ENCODE results near the gene STK10. TPM values are rescaled to one million over a fixed set of nuclear protein-coding genes. Genes with fewer than 3 reads are reported as not detected.

STK10 gene
- total and polyA plus RNA-seq, 9 of the 15 experiments (the other 6 are each of a cell fraction or from before 2014, with no cell fraction given): 0.30 to 6.7 (median 2.4) TPM

DNA sequence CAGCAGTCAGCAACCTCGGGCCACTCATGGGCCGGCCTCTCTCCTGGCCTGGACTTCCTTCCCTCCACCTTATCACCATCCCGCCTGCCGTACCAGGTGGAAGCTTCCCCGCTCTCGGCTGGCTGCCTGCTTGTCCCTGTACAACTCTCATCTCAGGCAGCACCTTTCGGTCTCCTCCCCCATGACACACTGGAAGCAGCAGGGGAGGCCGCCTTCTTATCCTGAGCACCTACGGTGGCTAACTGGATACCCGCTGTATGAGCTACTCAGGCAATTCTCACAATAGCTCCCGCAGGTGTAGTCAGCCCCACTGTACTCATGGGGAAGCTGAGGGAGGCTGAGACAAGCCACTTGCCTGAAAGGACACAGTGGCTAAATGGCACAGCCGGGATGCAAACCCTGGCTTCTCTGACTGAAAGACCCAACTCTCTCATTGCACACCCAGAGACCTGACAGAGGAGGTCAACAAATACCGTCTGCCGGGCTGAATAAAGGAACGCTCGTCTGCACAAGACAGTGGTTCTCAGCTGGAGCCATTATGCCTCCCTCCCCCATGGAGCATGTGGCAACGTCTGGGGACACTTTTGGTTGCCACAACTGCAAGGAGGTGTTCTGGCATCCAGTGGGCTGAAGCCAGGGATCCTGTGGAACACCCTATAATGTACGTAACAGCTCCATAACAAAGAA, 9.6 kb downstream of the STK10 start:
- Histone ChIP-seq H3K9me3 (replicated peaks; ENCODE audit: control insufficient read depth, insufficient read depth, low read depth, low read length) (0 out of 2 replicates have a peak, but pooled peaks cover 2% of the 10 kb centered on the region), H3K4me1 (replicated peaks in 1 of 2; ENCODE audit: control insufficient read depth in 2 of 2, insufficient read depth in 2 of 2, low read length in 2 of 2) (peaks cover 6 to 25% of the 10 kb centered on the region in 2 experiments; a peak in 4 of 5 replicates), H2AFZ (ENCODE audit: low read depth, low read length) (peak overlapping the region; percentile 49), H3K79me2 (ENCODE audit: control insufficient read depth, insufficient read depth, low read length) (no peaks in the 10 kb centered on the region), H3K9ac (ENCODE audit: insufficient read depth in 1 of 2, low read depth in 2 of 2, low read length in 2 of 2) (peak overlapping the region in 1 of 2 experiments; percentile 1; a peak in 1 of 4 replicates), H3K27me3 (ENCODE audit: control insufficient read depth in 2 of 2, insufficient read depth in 2 of 2, low read length in 2 of 2) (no peaks in the 10 kb centered on the region), H3K9me1 (ENCODE audit: control insufficient read depth, insufficient read depth, low read length) (no peaks in the 10 kb centered on the region), H3K36me3 (ENCODE audit: control insufficient read depth, insufficient read depth, low read length) (no peaks in the 10 kb centered on the region), H3K4me3 (no peak overlapping the region), H3K4me2 (ENCODE audit: insufficient read depth, low read length) (peak overlapping the region; percentile 44; the same call in 1 of the 2 replicates), H3K27ac (ENCODE audit: extremely low read depth, low read depth, low read length) (no peak overlapping the region; the same call in 2 of the 3 replicates), H4K20me1 (replicated peaks; ENCODE audit: control insufficient read depth, insufficient read depth, low read length) (no peaks in the 10 kb centered on the region)
- ChIA-PET CTCF (ENCODE audit: low intra/inter-chr PET ratio) (no interaction called here), POLR2A (interaction anchor here (0.5 to 1.1 kb wide), 4 partner anchors 8 to 561 kb away, joined by 3 to 4 read pairs (median 3); no protein-coding TSS in a partner anchor)
- intact Hi-C loops (cut with micrococcal nuclease): no loop called here
- peak; percentile 64 to 86 (median 73) for DNase-seq (ENCODE audit: extremely low read depth in 1 of 4, low spot score in 3 of 4)
- ATAC-seq: peak; percentile 93
- BruUV-seq (replicated peaks): no TSS peak
- peak; percentile 85 for FAIRE-seq
- 14% methylated on average over 18 of the region's 18 CpGs for WGBS (ENCODE audit: insufficient coverage, low coverage, missing lambda C conversion rate)
- in situ Hi-C loops (cut with MboI): no loop called here
- TF ChIP-seq, protein P1, sequence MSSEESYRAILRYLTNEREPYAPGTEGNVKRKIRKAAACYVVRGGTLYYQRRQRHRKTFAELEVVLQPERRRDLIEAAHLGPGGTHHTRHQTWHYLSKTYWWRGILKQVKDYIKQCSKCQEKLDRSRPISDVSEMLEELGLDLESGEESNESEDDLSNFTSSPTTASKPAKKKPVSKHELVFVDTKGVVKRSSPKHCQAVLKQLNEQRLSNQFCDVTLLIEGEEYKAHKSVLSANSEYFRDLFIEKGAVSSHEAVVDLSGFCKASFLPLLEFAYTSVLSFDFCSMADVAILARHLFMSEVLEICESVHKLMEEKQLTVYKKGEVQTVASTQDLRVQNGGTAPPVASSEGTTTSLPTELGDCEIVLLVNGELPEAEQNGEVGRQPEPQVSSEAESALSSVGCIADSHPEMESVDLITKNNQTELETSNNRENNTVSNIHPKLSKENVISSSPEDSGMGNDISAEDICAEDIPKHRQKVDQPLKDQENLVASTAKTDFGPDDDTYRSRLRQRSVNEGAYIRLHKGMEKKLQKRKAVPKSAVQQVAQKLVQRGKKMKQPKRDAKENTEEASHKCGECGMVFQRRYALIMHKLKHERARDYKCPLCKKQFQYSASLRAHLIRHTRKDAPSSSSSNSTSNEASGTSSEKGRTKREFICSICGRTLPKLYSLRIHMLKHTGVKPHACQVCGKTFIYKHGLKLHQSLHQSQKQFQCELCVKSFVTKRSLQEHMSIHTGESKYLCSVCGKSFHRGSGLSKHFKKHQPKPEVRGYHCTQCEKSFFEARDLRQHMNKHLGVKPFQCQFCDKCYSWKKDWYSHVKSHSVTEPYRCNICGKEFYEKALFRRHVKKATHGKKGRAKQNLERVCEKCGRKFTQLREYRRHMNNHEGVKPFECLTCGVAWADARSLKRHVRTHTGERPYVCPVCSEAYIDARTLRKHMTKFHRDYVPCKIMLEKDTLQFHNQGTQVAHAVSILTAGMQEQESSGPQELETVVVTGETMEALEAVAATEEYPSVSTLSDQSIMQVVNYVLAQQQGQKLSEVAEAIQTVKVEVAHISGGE (CRISPR knock-in tag; IDR thresholded peaks at IDR 0.05): peak in 1 of 3 experiments; percentile 68; a peak in 2 of 6 replicates
- peak; percentile 58 for TF ChIP-seq MGA (IDR thresholded peaks at IDR 0.05)
